ENCODE measurements around the gene PHF3.
"Not testable (repeated sequence)": the region's sequence is repeated elsewhere in the genome, so short reads cannot be mapped to it uniquely, and the experiment has no call there.

The PHF3 gene

GRCh38 chr6:63709148-63709547 lies 73.5 kb downstream of the PHF3 start:
- DNase-seq = no peak

DNA sequence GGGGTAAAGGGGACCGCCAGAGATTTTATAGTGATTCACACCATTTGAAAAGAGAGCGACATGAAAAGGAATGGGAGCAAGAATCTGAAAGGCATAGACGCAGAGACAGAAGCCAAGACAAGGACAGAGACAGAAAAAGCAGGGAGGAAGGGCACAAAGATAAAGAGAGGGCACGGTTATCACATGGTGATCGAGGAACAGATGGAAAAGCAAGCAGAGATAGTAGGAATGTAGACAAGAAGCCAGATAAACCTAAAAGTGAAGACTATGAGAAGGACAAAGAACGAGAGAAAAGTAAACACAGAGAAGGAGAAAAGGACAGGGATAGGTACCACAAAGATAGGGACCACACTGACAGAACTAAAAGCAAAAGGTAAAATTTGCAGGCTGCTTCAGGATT lies 77.7 kb downstream of the PHF3 start:
- no peak for DNase-seq

DNA sequence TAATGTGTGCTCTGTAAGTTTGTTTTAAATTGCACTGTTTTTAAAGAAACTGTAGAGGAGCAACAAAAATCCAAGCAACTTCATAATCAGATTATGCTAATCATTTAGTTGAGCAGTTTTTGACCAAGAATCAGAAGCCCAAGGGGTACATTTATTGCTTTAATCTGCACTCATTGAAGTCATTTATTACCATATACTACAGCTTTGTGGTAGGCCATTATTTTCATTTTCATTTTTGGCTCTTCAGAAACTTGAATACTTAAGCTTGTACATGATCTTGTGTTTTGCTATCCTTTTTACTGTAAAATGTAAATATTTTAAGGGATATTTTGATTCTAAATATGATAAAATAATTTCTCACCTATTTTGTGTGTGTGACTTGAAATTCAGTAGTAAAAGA lies 78.5 kb downstream of the PHF3 start:
- no peak for DNase-seq

GRCh38 chr6:63716169-63716568 lies 80.6 kb downstream of the PHF3 start:
- no peak for DNase-seq

GRCh38 chr6:63721181-63721580 lies 85.6 kb downstream of the PHF3 start:
- DNase-seq = no peak

DNA sequence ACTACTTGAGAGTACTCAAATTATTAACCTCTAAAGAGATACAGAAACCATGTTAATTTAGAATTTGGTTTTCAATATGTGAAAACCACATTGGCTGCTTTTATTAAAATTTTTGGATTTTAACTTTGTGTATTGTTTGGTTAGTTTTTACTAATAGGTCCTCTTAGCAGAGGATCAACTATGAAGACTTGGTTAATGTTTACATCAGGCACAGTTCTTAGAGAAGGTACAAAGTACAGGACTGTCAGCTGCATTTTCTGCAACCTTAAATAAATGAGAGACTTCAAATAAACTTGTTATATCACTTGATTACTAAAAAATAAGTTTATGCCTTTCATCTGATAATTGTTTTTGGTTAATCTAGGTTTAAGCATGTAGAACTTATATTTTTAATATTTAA lies 89.1 kb downstream of the PHF3 start:
- DNase-seq = no peak

DNA sequence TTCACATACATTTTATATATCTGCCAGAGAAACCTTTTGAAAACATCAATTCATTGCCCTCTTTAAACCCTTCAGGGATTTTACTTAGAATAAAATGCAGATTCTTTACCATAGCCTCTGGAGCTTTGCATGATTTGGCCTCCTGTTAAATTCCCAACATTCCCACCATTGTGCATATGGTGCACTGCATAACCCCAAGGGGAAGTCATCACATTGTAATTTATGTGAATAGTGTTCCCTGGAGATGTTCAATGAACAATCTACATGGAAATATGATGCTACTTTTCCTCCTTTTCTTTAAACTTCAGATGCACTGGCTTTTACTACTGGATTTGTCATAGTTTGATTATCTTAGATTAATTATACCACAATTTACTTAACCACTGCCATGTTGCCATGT lies 94.7 kb downstream of the PHF3 start:
- DNase-seq = no peak

DNA sequence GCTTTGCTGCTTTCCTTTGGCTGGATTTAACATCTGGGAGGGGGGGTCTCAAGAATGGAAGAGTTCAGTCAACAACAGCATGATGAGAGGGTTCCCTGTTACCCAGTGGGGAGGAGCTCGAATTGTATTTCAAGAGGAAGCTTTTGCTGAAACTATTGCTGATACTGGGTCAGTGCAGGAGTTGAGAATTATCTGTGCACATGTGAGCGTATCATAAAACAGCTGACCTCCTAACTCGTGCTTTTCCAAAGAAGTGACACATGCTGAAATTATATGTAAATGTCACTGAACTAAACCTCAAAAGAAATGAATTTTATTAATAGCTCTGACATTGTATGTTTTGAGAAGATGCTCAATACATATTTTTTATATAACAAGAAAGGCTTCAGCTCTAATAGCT lies 96.3 kb downstream of the PHF3 start:
- DNase-seq = no peak

- no peak for DNase-seq
Observed at GRCh38 chr6:63732336-63732735, 96.7 kb downstream of the PHF3 start.

DNA sequence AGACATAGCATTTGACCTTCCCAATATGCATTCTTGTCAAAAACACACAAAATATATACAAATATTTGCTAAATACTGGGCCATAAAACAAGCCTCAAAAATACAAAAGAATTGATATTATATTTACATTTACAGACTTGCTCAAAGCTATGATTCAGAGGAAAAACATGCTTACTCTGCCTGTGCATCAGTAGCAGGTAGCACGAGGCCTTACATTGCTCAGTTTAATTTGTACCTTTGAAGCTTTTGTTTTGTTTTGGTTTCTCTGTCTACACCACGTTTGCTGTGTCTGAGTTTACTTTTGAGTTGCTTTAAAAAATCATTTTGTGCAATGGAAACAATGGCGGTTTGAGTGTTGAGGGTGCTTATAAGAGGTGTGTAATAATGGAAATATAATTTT lies 99.3 kb downstream of the PHF3 start:
- DNase-seq = no peak

DNA sequence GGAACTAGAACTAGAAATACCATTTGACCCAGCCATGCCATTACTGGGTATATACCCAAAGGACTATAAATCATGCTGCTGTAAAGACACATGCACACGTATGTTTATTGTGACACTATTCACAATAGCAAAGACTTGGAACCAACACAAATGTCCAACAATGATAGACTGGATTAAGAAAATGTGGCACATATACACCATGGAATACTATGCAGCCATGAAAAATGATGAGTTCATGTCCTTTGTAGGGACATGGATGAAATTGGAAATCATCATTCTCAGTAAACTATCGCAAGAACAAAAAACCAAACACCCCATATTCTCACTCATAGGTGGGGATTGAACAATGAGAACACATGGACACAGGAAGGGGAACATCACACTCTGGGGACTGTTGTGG lies 102.6 kb downstream of the PHF3 start:
- not testable (repeated sequence) for DNase-seq

DNA sequence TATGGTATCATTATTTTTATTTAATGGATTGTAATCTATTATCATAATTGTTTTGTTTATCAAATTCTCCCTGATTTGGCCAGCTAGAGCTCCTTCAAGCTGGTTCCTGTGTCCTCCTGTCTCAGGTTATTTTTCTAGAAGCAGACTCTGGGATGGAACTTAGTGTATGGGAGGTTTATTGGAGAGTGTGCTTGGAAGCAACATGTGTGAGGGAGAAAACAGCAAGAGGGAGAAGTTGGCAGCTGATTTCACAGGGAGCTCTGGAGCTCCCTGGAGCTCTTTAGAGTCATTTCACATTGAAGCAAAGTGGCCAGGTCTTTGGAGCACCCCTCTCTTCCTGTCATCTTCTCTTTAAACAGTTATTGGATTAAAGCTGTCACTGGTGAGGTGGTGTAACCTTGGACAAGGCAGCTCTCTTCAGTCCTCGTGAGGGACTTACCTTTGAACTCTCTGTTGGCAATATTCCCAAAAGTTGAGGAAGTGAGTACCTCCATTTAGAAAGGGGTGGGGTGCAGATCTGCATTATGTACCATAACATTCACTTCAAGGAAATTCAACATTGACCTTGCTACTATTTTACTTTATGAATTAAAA lies 103.6 kb downstream of the PHF3 start:
- DNase-seq = no peak

DNA sequence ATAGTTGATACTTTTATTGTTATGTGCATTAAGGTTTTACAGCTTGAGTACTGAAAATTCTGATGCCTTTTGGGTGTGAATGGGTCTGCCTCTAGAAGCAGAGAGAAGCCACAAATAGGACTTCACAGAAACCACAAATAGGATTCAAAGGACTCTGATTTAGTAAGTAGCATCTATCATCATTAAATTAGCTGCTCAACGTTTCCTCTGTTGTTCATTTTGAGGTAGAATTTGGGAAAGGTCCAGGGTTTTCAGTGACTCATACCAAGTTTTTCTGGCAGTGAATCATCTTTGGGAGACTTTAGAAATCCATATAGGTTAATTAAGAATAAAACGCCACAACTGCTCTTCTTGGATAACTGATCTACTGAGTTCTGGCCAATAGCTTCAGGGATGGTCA lies 105.1 kb downstream of the PHF3 start:
- DNase-seq = no peak

DNA sequence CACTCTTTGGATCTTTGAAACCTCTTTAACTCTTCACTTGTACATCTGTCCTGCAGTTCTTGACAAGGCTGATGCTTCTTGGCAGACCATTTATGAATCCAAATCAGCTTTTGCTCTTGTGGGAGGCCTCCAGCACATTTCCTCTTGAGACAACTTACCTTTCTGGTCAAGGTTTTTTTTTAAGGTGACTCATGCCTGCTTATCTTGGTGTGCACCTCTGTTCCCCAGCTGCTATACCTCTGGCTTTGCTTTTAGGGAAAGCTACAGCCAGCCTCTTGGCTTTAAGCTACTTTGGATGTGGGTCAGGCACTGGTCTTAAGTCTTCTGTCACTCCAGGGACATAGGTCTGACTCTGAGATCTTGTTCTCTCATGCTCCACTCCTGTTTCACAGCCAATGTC lies 106.5 kb downstream of the PHF3 start:
- no peak for DNase-seq

DNA sequence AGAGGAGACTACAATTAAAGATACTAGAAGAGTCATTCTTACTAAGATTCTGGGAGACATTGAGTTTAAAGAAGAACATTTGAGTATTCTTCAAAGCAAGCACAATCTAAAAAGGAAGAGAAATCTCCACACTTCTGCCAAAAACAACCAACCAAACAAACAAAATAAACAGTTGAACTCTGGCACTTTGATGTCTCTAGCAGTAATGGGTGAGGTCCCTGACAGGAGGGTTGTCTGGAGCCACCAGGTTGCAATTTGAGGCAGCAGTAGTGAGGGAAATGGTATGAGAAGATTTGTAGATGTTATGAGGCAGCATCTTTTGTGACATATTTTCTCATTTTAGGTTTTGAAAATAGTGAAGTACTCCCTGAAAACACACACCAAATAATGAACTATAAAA lies 108.1 kb downstream of the PHF3 start:
- DNase-seq = no peak

DNA sequence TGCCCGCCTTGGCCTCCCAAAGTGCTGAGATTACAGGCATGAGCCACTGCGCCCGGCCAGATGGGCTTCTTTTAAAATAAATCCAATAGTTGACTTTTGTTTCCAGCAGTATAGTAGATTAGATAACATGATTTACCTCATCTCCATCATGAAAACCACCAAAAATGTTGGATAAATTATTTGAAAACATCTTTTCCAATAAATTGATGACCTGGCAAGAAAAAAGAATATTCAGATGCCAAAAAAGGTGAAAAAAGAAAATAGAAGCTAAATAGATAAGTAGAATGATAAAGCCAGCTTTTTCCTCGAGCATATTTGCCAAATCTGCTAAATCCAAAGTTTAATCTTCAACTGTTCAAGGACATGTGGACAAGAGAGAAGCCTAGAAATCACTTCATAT lies 109.2 kb downstream of the PHF3 start:
- no peak for DNase-seq

DNA sequence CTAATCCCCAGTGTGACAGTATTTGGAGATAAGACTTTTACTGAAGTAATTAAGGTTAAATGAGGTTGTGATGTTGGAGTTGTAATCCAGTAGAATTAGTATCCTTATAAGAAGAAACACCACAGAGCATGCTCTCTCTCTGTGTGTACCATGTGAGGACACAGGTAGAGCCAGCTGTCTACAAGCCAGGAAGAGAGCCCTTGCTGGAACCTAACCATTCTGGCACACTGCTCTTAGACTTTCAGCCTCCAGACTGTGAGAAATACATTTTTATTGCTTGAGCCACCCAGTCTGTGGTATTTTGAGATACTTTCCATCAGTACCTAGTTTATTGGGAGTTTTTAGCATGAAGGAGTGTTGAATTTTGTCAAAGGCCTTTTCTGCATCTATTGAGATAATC lies 110.2 kb downstream of the PHF3 start:
- DNase-seq = no peak

- DNase-seq = no peak
Observed at GRCh38 chr6:63750400-63750799, 114.8 kb downstream of the PHF3 start.

- DNase-seq = not testable (repeated sequence)
Observed at GRCh38 chr6:63757275-63757674, 121.7 kb downstream of the PHF3 start.

DNA sequence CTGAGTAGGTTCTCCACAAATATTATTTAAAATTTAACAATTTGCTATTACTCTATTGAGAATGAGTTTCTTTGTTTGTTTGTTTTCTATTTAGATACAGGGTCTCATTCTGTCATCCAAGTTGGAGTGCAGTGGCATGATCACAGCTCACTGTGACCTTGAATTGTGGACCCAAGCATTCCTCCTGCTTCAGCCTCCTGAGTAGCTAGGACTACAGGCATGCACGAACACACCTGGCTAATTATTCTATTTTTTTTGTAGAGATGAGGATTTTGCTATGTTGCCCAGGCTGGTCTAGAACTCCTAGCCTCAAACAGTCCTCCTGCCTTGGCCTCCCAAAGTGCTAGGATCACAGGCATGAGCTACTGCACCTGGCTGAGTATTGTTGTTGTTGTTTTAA lies 122.2 kb downstream of the PHF3 start:
- DNase-seq = no peak

GRCh38 chr6:63759605-63760105 lies 124.1 kb downstream of the PHF3 start:
- no peak for DNase-seq

DNA sequence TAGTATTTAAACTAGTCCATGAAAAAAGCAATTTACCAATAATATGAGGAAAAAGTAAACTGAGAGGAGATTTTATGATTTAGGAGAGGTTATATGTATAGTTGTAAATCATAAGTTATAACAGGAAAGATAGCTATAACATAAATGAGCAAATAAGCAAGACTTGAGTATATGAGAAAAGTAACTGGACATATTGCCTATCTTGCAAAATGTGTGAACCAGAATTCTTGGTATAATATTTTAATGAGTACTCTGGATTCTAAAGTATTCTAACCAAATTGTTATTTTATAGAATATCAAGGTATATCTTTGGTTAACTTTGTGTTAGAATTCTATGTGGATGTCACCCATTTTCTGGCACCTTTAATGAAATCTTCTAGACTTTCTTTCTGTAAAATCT lies 124.6 kb downstream of the PHF3 start:
- DNase-seq = no peak

- no peak for DNase-seq
Observed at GRCh38 chr6:63764318-63764916, 128.8 kb downstream of the PHF3 start.
